ENCODE data around the gene KERA.

GRCh38 chr12:91001306-91001705 lies 56.5 kb downstream of the KERA start:
- no peak for TF ChIP-seq POLR2AphosphoS5 (IDR thresholded peaks at IDR 0.05)
- no peak for TF ChIP-seq CTCF (IDR thresholded peaks at IDR 0.05 in 8 of 11, conservative IDR thresholded peaks at IDR 0.05 in 3 of 11)
